ENCODE data around the gene KCNJ4.
"Not testable (repeated sequence)": the region's sequence is repeated elsewhere in the genome, so short reads cannot be mapped to it uniquely, and the experiment has no call there.

Gene KCNJ4

DNA sequence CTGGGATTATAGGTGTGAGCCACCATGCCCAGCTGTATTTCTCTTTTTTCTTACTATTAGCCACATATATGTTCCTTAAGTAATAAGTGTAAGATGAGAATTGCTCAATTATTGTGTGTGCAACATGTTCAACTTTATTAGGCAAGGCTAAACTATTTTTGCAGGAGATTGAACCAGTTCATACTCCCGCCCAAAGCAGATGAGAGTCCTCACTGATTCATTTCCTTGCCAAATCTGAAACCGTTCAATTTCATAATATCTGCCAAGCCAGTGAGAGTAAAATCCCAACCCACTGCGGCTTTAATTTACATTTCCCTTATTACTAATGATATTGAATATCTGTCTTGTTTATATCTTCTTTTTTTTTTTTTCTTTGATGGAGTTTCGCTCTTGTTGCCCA, 48.4 kb downstream of the KCNJ4 start:
- DNase-seq, result no peak

DNA sequence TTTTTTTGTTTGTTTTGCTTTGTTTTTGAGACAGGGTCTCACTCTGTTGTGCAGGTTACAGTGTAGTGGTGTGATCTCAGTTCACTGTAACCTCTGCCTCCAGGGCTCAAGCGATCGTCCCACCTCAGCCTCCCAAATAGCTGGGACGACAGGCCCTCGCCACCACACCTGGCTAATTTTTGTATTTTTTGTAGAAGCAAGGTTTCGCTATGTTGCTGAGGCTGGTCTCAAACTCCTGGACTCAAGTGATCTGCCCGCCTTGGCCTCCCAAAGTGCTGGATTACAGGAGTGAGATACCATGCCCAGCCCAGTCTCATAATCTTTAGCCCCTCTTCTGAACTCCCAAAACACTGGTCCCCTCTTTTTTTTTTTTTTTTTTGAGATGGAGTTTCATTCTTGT, 50.6 kb downstream of the KCNJ4 start:
- no peak for DNase-seq

DNA sequence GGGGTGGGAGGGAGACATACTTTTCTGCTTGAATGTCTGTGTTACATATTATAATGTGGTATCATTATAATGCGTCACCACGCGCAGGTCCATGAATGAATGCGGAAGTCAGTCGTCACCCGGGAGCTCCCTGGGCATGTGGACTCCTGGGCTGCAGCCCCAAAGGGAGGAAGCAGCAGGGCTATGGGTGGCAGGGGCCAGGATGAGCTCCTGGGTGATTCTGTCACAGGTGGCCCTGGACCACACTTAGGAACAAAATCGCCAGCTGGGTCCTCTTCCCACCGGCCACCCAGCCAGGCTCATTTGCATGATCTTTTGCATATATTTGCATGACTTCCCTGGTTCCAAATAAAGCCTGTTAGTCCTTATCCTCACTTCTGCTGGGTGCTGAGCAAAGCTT, 51.2 kb downstream of the KCNJ4 start:
- DNase-seq, result no peak

DNA sequence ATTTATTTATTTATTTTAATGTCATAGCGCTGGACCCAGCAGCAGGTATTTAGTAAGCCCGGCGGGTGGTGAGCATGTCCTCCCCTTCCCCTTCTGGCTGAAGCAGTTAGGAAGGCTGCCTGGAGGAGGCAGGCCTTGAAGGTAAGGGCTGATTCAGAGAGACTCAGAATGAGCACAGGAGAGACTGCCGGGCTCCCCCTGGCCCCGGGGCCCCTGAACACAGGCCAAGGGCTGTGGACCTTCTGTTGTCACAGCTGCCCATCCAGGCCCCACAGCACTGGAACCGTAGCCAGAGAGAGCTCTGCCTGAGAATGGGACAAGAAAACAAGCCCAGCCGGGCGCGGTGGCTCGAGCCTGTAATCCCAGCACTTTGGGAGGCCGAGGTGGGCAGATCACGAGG, 52.8 kb downstream of the KCNJ4 start:
- DNase-seq, result no peak

DNA sequence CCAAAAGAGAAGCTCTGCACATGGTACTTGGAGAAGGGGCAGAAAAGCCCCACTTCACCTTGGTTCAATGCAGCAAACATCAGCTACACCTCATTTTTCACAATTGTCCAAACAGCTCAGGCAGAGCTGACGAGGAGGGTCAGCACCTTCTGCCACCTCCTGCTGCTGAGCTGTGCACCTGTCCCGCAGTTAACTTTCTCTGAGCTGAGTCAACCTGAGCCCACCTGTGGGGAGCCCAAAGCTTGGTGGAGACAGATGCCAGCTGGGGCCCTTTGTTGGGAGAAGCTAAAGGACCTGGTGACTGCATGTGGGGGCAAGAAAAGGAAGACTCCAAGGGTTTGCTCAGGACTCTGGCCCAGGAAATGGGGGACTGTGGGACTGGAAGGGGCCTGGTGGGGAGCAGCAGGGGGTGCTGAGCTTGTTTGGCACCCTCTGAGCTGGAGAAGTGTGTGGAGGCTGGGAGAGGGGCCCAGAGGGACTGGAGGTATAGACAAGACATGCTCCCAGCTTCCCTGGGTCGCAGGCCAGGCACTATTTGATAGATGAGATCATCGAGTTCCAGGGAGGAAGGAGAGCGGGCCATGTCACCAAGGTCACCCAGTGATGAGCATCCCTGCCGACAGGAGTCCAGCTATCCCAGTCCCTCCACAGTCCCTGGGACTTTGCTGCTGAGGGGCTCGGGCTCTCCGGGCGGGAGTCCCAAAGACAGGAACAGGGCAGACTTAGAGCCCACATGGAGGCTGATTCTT, 53.5 kb downstream of the KCNJ4 start:
- DNase-seq, result no peak

DNA sequence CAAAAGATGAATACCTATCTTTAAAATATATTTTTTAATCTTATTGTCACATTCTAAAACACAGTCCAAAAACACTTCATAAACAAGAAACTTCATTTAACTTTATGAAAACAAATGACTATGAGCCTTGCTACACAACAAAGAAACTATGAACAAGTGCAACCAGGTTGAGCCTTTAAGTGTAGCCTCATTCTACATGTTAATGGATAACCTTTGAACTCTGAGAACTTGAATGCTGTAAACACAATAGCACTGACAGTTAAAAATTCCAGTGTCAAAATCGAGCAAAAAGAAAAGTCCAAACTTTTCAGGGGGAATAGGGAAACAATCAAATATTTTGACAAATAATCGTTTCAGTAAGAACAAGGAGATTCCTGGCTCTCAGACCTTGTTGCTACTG, 54.7 kb downstream of the KCNJ4 start:
- not testable (repeated sequence) for DNase-seq

DNA sequence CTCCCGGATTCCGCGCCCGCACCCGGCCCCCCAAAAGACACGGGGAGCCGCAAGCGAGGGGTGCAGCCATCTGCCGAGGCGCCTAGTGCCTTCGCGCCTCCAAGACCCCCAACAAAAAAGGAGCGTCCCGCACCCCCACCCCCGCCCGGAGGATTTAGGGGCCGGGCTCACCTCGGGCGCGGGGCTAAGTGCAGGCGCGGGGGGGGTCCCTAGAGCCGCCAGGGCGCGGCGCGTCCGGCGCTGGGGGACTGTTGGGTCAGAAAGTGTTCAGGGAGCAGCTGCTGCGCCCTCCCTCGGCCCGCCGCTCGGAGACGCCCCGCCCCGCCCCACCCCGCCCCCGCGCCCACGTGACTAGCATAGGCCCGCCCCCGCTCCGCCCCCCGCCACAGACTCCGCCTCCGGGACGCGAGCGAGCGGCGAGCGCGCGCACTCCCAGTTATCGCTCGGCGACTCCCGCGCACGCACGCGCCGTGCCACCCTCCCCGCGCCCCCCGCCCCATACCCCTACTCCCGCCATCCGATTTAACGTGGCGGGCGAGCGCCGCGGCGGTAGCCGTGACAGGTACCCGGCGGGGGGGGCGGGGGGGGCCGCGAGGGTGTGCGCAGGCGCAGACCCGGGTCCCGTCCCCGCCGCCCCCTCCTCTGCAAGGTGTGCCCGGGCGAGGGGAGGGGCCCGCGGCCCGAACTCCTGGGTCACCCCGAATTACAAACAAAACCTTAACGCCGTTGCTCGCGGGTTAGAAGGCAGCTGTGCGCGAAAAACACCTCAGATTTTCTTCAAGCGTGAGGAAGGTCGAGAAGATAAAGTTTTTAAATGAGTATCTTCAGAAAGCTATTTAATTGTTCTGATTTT, 56.2 kb downstream of the KCNJ4 start:
- DNase-seq, result peak; percentile 76

DNA sequence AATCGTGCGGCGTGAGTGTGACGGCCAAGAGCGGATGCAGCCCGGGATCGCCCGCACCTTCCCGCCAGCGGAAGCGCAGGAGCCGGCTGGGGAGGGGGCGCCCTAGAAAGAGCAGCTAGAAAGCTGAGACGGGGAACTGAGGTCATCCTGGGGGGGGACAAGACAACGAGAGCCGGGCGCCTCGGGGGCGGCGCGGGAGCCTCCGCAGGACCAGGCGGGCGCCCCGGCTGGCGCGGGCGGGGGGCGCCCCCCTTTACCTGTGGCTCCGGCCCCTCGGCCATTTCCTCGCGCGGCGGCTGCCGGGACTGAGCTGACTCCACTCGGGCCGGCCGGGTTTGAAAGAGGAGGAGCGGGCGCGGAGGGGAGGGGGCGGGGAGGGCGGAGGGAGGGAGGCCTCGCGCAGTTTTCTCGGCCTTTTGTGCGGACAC, 56.8 kb downstream of the KCNJ4 start:
- not testable (repeated sequence) for DNase-seq

DNA sequence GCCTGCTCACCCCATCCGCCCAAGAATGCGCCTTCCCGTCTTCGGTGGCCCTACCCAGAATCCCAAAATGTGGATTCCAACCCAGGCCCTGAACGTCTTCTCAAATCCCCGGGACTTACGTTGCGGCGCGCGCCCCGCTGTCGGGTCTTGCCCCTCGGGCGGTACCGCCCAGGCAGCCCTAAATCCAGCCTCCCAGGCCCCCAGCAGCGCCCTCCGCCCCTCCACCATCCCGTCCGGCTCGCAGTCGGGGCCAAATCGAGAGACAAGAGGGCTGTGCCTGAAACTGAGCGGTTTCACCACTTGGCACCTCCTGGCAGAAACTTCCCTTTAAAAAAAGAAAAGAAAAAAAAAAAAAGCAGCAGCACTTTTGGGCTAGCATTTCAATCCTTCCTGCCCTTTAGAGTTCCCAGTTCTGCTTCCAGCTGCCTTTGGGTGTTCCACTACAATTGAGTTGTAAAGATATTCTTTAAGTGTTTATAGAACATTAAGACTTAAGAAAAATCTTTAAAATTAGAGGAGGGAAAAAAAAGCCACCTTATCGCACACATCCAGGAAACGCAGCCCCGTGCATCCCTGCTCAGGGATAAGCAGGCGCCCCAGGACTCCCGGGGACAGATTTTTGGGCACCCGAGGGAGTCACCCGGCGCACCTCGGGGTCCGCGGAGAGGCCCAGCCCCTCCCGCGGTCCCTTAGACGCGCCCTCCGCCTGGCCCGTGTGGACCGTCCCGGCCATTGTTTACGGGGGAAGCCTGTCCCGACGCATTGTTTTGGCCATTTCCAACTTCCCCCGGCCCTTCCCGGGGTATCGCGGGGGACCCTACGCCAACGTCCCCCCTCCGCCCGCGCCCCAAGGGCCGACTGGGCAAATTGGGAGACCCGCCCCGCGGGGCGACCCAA, 57.6 kb downstream of the KCNJ4 start:
- DNase-seq, result no peak

DNA sequence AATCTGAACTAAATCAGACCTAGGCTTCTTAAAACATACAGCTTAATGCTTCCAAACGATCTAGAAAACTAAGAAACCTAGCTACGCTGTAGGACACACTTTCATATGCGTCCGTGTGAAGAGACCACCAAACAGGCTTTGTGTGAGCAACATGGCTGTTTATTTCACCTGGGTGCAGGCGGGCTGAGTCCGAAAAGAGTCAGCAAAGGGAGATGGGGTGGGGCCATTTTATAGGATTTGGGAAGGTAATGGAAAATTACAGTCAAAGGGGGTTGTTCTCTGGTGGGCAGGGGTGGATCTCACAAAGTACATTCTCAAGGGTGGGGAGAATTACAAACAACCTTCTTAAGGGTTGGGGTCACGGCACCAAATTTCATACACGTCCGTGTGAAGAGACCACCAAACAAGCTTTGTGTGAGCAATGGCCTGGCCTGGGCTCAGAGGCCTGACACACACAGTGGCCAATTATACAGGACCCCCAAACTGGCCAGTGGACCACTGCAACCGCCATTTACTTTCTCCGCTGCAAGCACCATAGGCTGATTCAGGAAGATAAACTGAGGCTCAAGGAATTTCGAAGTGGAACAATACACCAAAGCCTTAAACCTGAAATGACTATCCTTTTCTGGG, 58.4 kb downstream of the KCNJ4 start:
- DNase-seq, result not testable (repeated sequence)

DNA sequence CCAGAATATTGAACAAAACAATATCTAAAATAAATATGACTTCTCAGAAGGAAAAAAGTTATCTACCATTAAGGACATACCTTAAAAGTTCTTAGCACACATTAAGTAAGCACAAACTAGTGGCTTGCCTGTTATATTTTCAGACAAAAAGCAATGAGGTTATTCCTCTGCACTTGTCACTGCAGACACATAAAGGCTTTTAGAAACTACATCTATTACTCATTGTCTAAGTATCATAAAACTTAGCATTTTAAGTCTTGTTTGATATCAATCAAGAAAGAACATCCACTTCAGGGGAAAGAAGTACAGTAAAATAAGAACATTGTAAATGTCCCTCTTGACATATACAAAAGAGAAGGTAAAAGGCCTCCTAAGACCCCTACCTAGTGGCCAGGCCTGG, 59.1 kb downstream of the KCNJ4 start:
- not testable (repeated sequence) for DNase-seq

DNA sequence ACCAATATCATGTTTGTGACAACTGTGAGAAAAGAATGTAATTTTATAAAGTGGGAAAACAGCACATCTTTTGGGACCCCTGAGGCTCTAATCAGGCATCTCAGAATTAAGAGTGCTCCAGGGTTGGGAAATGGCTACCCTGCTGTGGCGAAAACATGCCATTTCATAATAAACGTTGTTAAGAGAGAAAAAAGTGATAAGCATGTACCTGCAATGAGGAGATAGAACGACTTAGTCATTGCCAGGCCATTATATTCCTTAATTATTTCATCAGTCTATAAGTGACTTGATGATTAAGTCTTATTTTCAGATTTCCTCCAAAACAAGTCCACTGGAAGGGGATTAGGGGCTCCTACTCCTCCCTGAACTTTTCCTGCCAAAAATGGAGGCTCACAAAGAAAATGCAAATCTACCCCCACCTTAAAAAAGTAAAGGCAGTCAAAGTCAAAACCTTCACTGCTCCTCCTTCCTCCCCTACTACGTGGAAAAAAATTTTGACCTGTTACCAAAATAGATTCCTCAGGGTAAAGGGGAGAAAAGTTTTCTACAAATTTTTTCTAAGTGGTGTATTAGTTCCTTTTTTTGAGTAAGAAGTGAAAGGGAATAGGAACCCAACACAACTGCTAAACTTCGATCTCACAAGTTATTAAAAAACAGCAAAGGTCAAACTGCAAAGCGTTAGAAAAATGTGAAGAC, 59.9 kb downstream of the KCNJ4 start:
- DNase-seq, result not testable (repeated sequence)

DNA sequence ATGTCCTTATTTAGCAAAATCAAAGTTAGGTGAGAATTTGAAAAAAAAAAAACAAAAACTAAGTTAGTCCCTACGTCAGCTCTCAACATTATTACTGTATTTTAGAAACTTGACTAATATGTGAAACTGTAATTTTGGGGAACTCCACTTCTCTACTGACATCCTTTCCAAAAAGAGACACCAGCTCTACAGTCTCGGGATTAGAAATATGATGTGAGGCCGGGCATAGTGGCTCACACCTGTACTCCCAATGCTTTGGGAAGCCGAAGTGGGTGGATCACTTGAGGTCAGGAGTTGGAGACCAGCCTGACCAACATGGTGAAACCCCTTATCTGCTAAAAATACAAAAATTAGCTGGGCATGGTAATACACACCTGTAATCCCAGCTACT, 65.6 kb downstream of the KCNJ4 start:
- not testable (repeated sequence) for DNase-seq

DNA sequence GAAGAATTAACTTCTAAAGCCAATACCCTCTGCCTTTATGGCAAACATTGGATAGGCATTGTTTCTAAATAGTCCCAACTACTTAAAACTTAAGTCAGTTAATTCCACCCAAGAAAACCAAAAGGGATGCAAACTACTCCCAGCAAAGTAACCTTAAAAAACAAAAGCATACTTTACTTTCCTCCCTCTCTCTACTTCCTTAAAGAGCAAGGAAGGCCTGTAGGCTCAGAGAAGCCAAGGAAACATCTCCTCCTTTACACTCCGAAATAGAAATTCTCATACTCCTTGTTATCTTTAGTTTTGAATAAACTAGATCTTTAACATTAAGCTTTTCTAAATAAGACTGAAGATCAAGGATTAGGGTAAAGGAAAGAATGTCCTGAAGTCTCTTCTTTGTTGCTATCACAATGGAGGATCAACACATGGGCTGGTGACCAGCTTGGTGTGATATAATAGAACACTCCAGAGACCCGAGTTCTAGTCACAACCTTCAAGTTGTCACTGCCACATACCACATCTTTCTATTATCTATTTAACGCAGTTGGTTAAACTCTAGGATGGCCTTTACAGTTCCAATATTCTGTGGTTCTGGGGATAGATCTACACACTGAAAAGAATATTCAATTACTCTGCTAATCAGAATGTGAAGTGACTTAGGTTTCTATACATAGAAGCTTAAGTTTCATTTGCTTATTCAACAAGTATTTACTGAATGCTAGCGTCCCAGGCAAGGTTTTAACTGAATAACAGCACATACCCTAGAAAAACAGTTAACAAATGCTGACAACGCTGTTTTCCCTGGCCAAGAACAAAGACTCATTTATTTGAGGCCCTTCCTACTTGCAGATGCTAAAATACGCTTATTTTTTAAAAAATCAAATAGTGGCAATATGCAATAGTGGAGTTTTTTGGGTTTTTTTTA, 66.2 kb downstream of the KCNJ4 start:
- DNase-seq, result not testable (repeated sequence)

DNA sequence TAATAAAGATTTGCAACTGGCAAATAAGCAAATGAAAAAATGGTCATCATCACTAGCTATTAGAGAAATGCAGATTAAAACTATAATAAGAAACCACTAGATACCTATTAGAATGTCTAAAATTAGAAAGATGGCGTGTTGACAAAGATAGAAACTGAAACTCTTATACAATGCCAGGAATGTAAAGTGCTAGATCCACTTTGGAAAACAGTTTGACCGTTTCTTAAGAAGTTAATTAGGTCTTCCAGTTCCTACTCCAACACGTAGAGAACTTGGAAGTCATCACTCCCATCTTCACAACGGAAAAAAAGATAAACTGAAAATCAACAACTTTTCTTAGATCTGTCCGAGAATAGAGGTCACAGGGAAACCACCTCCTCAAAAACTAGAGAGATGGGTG, 68.1 kb downstream of the KCNJ4 start:
- not testable (repeated sequence) for DNase-seq

DNA sequence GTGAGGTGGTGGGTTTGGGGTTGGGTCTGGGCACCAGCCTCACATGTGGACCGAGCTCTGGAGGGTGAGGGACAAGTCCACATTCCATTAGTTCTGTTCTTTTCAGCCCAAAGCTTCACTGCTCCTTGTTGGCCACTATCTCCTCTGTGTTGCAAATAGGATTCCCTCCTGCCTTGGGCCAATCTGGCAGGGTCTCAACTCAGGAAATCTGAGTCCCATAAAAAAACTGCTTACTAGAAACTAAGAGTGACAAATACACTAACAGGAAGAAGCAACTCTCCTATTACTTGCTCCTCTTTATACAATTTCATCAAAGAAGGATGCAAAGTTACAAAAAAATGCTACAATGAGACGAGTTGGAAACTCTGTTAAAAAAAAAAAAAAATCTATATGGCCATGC, 71.6 kb downstream of the KCNJ4 start:
- no peak for DNase-seq

DNA sequence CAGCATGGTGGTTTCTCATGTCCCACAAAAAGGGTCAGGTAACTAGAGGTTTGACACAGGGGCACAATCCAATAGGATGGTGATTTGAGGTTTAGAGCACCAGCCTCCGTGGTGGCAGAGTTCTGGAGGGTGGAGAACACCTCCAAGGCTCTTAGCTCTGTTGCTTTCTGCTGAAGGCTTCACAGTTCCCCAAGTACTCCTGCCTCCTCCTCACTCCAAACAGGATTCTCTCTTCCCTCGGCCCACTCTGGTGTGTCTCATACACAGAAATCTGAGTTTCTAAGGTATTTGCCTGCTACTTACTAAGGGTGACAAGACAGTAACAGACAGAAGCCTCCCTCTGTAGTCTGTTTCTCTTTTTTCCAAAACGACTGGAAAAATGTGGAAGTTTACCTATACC, 73.6 kb downstream of the KCNJ4 start:
- DNase-seq, result not testable (repeated sequence)

Measured in activated gamma-delta T cell (primary cell).